Measurements from ENCODE around the gene PDE1A. TPM values are rescaled to one million over a fixed set of nuclear protein-coding genes. Genes with fewer than 3 reads are reported as not detected.

PDE1A gene
- total RNA-seq, 1 donor from 2014 or later, result 1.9 TPM

- H3K4me1 Mint-ChIP-seq, result no peaks in the 10 kb centered on the region
- peaks cover 3% of the 10 kb centered on the region for H3K27me3 Mint-ChIP-seq (ENCODE audit: low read depth)
- TF ChIP-seq CTCF (IDR thresholded peaks at IDR 0.05; ENCODE audit: unreplicated experiment), result no peak
- DNase-seq (ENCODE audit: low spot score in 2 of 2, unreplicated experiment in 2 of 2), result no peak
- peaks cover 7% of the 10 kb centered on the region for H3K36me3 Mint-ChIP-seq
- no peak overlapping the region for H3K27ac Mint-ChIP-seq
- H3K9me3 Mint-ChIP-seq, result peaks cover 21% of the 10 kb centered on the region
- no peak overlapping the region for H3K4me3 Mint-ChIP-seq
Measured at GRCh38 chr2:182181381-182181780, 245.5 kb downstream of the PDE1A start.

GRCh38 chr2:182179176-182179575 lies 247.7 kb downstream of the PDE1A start:
- Mint-ChIP-seq H3K4me1 (no peaks in the 10 kb centered on the region), H3K27me3 (ENCODE audit: low read depth) (peaks cover 3% of the 10 kb centered on the region), H3K9me3 (peaks cover 24% of the 10 kb centered on the region), H3K36me3 (peaks cover 7% of the 10 kb centered on the region), H3K27ac (no peak overlapping the region), H3K4me3 (no peak overlapping the region)
- DNase-seq (ENCODE audit: low spot score in 2 of 2, unreplicated experiment in 2 of 2), result no peak
- TF ChIP-seq CTCF (IDR thresholded peaks at IDR 0.05; ENCODE audit: unreplicated experiment), result no peak

GRCh38 chr2:182173944-182174622 lies 252.8 kb downstream of the PDE1A start:
- H3K9me3 Mint-ChIP-seq, result peaks cover 6% of the 10 kb centered on the region
- no peaks in the 10 kb centered on the region for H3K4me1 Mint-ChIP-seq

GRCh38 chr2:182170341-182170740 lies 256.5 kb downstream of the PDE1A start:
- no peak overlapping the region for H3K27ac Mint-ChIP-seq
- peaks cover 3% of the 10 kb centered on the region for H3K9me3 Mint-ChIP-seq
- DNase-seq (ENCODE audit: low spot score in 2 of 2, unreplicated experiment in 2 of 2), result no peak
- H3K4me3 Mint-ChIP-seq, result no peak overlapping the region
- no peak for TF ChIP-seq CTCF (IDR thresholded peaks at IDR 0.05; ENCODE audit: unreplicated experiment)
- H3K27me3 Mint-ChIP-seq (ENCODE audit: low read depth), result peaks cover 3% of the 10 kb centered on the region
- peaks cover 8% of the 10 kb centered on the region for H3K4me1 Mint-ChIP-seq
- no peaks in the 10 kb centered on the region for H3K36me3 Mint-ChIP-seq

More at GRCh38 chr2:182173944-182174622, 252.8 kb downstream of the PDE1A start:
- TF ChIP-seq CTCF (IDR thresholded peaks at IDR 0.05; ENCODE audit: unreplicated experiment), result no peak
- no peak for DNase-seq (ENCODE audit: low spot score in 2 of 2, unreplicated experiment in 2 of 2)
- peaks cover 3% of the 10 kb centered on the region for H3K27me3 Mint-ChIP-seq (ENCODE audit: low read depth)
- H3K4me3 Mint-ChIP-seq, result no peak overlapping the region
- no peak overlapping the region for H3K27ac Mint-ChIP-seq
- H3K36me3 Mint-ChIP-seq, result no peaks in the 10 kb centered on the region

GRCh38 chr2:182167882-182168281 lies 259.0 kb downstream of the PDE1A start:
- DNase-seq (ENCODE audit: low spot score in 2 of 2, unreplicated experiment in 2 of 2), result no peak
- H3K27me3 Mint-ChIP-seq (ENCODE audit: low read depth), result peaks cover 3% of the 10 kb centered on the region
- peaks cover 8% of the 10 kb centered on the region for H3K4me1 Mint-ChIP-seq
- TF ChIP-seq CTCF (IDR thresholded peaks at IDR 0.05; ENCODE audit: unreplicated experiment), result no peak
- no peak overlapping the region for H3K4me3 Mint-ChIP-seq
- no peaks in the 10 kb centered on the region for H3K36me3 Mint-ChIP-seq
- H3K27ac Mint-ChIP-seq, result no peak overlapping the region
- no peaks in the 10 kb centered on the region for H3K9me3 Mint-ChIP-seq

All from mesothelial cell of epicardium (in vitro differentiated cells).